ENCODE results near the gene TSEN2. TPM values are rescaled to one million over a fixed set of nuclear protein-coding genes. Genes with fewer than 3 reads are reported as not detected.

The TSEN2 gene
- total and polyA plus RNA-seq, 10 of the 15 experiments (the other 5 are each of a cell fraction or from before 2014, with no cell fraction given) = 17.7 to 32.3 (median 24.3) TPM

DNA sequence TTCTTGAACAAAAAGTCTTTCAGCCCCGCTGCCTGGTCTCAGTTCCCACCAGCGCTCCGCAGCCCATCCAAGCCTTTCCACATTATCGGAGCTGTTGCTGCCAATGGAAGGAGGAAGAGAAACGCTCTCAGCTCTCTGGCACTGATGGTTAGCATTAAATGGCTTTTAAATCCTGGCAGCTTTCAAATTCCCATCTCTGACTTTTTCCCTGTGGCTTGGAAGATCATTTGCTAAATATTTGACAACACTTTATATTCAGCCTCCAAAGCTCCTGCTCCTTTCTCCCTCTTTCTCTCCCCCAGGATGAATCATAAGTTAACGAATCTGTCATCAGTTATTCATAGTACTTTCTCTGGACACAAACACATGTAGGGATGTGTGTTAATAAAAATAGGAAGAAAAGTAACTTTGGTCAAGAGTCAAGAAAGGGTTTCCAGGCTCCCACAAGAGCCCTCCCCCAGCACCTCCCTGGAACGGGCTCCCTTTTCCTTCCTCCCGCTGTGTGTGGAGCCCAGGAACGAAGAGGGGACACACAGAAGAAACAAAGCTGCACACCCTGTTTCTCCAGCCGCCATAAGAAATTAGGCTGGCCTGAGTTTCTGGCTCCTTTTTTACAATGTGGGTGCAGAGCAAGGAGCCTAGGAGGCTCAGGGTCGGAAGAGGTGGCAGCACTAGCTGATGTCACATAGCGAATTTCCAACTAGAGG is 47.6 kb upstream of the TSEN2 start (continued):
- TF ChIP-seq FOXM1 (IDR thresholded peaks at IDR 0.05; ENCODE audit: low read depth, low read length) (no peak), BMI1 (IDR thresholded peaks at IDR 0.05; ENCODE audit: borderline replicate concordance) (no peak), POLR2AphosphoS2 (IDR thresholded peaks at IDR 0.05; ENCODE audit: low read depth, low read length) (no peak), CEBPB (IDR thresholded peaks at IDR 0.05; ENCODE audit: borderline replicate concordance in 1 of 2, low read depth in 2 of 2, low read length in 2 of 2) (no peak), MYB (IDR thresholded peaks at IDR 0.05; ENCODE audit: borderline replicate concordance, low read depth, low read length) (no peak)

DNA sequence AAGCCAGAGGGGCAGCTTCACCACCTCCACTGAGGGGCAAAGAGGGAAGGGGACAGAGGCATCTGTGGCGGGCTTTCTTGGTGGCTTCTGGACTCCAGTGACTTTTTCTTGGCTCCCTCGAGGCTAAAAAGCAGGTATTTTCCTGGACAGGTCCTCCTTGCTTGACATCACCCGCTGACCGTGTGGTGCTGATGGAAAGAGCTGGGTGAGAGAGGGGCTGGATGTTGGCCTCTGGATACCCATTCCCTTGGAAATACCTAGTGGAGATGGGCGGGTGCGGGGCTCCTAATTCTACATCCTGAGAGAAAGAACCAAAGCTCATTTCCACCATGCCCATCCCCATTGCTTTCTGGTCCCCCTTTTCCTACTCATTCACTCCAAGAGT is 47.1 kb upstream of the TSEN2 start:
- ChIA-PET SMC1A (ENCODE audit: uncharacterized antibody, unreplicated experiment) (no interaction called here), RAD21 (ENCODE audit: unreplicated experiment) (no interaction called here), POLR2A (no interaction called here), CTCF (interaction anchor here (1.5 kb wide), 1 partner anchor 10 kb away, joined by 3 read pairs; no protein-coding TSS in a partner anchor)
- no peak for DNase-seq (ENCODE audit: low read depth, low spot score)
- intact Hi-C loops (cut with micrococcal nuclease; ENCODE audit: unreplicated experiment) = no loop called here
- no peak overlapping the region for H2AFZ ChIP-seq (ENCODE audit: control insufficient read depth, low read depth, low read length)
- no TSS peak for BruUV-seq (replicated peaks)
- no peak overlapping the region for H3K27ac ChIP-seq (ENCODE audit: control insufficient read depth, insufficient read depth)
- H3K4me3 ChIP-seq = no peak overlapping the region
- no peaks in the 10 kb centered on the region for H3K79me2 ChIP-seq (ENCODE audit: control insufficient read depth, insufficient read depth, low read length)
- H3K36me3 ChIP-seq (ENCODE audit: control insufficient read depth in 2 of 2, insufficient read depth in 2 of 2, low read length in 1 of 2) = no peaks in the 10 kb centered on the region
- no peak overlapping the region for H3K4me2 ChIP-seq (ENCODE audit: control insufficient read depth, insufficient read depth)
- H3K4me1 ChIP-seq (ENCODE audit: control insufficient read depth, insufficient read depth, low read length) = no peaks in the 10 kb centered on the region
- H3K9me3 ChIP-seq (replicated peaks; ENCODE audit: control insufficient read depth, insufficient read depth, low read length) = no peaks in the 10 kb centered on the region
- ATAC-seq = no peak
- H3K9ac ChIP-seq (ENCODE audit: control insufficient read depth, insufficient read depth, low read length) = no peak overlapping the region
- WGBS (ENCODE audit: insufficient coverage, insufficient replicate concordance, low lambda C conversion rate, missing lambda C conversion rate) = 30% methylated on average over 6 of the region's 6 CpGs
- FAIRE-seq = no peak
- in situ Hi-C loops (cut with MboI) = no loop called here
- H4K20me1 ChIP-seq (ENCODE audit: control insufficient read depth, insufficient read depth) = no peaks in the 10 kb centered on the region
- no peaks in the 10 kb centered on the region; a peak in 2 of 4 replicates for H3K27me3 ChIP-seq (replicated peaks in 1 of 2; ENCODE audit: control insufficient read depth in 2 of 2, insufficient read depth in 2 of 2, low read length in 1 of 2)
- TF ChIP-seq STAT1 (conservative IDR thresholded peaks at IDR 0.05) (no peak), EGR1 (IDR thresholded peaks at IDR 0.05; ENCODE audit: borderline replicate concordance in 1 of 2, low read depth in 2 of 2, low read length in 2 of 2) (no peak), RFX5 (IDR thresholded peaks at IDR 0.05; ENCODE audit: low read depth, low read length) (no peak), POLR2AphosphoS2 (IDR thresholded peaks at IDR 0.05; ENCODE audit: low read depth, low read length) (no peak)
- TF ChIP-seq, protein P1, sequence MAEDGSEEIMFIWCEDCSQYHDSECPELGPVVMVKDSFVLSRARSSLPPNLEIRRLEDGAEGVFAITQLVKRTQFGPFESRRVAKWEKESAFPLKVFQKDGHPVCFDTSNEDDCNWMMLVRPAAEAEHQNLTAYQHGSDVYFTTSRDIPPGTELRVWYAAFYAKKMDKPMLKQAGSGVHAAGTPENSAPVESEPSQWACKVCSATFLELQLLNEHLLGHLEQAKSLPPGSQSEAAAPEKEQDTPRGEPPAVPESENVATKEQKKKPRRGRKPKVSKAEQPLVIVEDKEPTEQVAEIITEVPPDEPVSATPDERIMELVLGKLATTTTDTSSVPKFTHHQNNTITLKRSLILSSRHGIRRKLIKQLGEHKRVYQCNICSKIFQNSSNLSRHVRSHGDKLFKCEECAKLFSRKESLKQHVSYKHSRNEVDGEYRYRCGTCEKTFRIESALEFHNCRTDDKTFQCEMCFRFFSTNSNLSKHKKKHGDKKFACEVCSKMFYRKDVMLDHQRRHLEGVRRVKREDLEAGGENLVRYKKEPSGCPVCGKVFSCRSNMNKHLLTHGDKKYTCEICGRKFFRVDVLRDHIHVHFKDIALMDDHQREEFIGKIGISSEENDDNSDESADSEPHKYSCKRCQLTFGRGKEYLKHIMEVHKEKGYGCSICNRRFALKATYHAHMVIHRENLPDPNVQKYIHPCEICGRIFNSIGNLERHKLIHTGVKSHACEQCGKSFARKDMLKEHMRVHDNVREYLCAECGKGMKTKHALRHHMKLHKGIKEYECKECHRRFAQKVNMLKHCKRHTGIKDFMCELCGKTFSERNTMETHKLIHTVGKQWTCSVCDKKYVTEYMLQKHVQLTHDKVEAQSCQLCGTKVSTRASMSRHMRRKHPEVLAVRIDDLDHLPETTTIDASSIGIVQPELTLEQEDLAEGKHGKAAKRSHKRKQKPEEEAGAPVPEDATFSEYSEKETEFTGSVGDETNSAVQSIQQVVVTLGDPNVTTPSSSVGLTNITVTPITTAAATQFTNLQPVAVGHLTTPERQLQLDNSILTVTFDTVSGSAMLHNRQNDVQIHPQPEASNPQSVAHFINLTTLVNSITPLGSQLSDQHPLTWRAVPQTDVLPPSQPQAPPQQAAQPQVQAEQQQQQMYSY (CRISPR knock-in tag; IDR thresholded peaks at IDR 0.05) = no peak
- TF ChIP-seq, protein P2, sequence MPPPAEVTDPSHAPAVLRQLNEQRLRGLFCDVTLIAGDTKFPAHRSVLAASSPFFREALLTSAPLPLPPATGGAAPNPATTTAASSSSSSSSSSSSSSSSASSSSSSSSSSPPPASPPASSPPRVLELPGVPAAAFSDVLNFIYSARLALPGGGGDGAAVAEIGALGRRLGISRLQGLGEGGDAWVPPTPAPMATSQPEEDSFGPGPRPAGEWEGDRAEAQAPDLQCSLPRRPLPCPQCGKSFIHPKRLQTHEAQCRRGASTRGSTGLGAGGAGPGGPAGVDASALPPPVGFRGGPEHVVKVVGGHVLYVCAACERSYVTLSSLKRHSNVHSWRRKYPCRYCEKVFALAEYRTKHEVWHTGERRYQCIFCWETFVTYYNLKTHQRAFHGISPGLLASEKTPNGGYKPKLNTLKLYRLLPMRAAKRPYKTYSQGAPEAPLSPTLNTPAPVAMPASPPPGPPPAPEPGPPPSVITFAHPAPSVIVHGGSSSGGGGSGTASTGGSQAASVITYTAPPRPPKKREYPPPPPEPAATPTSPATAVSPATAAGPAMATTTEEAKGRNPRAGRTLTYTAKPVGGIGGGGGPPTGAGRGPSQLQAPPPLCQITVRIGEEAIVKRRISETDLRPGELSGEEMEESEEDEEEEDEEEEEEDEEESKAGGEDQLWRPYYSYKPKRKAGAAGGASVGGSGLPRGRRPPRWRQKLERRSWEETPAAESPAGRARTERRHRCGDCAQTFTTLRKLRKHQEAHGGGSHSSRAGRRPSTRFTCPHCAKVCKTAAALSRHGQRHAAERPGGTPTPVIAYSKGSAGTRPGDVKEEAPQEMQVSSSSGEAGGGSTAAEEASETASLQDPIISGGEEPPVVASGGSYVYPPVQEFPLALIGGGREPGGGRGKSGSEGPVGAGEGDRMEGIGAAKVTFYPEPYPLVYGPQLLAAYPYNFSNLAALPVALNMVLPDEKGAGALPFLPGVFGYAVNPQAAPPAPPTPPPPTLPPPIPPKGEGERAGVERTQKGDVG (CRISPR knock-in tag; IDR thresholded peaks at IDR 0.05) = no peak
- TF ChIP-seq, protein P3, sequence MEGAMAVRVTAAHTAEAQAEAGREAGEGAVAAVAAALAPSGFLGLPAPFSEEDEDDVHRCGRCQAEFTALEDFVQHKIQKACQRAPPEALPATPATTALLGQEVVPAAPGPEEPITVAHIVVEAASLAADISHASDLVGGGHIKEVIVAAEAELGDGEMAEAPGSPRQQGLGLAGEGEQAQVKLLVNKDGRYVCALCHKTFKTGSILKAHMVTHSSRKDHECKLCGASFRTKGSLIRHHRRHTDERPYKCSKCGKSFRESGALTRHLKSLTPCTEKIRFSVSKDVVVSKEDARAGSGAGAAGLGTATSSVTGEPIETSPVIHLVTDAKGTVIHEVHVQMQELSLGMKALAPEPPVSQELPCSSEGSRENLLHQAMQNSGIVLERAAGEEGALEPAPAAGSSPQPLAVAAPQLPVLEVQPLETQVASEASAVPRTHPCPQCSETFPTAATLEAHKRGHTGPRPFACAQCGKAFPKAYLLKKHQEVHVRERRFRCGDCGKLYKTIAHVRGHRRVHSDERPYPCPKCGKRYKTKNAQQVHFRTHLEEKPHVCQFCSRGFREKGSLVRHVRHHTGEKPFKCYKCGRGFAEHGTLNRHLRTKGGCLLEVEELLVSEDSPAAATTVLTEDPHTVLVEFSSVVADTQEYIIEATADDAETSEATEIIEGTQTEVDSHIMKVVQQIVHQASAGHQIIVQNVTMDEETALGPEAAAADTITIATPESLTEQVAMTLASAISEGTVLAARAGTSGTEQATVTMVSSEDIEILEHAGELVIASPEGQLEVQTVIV (IDR thresholded peaks at IDR 0.05; ENCODE audit: borderline replicate concordance, partially characterized antibody) = no peak
